ENCODE measurements around the gene ARHGEF7.

The ARHGEF7 gene

DNA sequence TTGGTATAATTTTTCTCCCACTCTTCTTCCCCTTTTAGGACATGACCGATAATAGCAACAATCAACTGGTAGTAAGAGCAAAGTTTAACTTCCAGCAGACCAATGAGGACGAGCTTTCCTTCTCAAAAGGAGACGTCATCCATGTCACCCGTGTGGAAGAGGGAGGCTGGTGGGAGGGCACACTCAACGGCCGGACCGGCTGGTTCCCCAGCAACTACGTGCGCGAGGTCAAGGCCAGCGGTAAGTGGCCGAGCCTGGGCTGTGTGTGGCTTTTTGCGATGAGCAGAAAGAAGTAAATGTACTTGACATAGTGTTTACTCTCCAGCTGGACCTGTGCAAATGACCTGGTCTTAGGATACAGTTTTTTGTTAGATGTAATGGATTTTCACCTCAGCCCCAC lies 102.5 kb downstream of the ARHGEF7 start:
- peaks cover 3% of the 10 kb centered on the region for H3K79me1 ChIP-seq (ENCODE audit: low read length)
- DNase-seq: no peak
- H3K4me1 ChIP-seq (ENCODE audit: control insufficient read depth in 1 of 2, insufficient read depth in 2 of 2, low read length in 2 of 2): peaks cover 10 to 13% of the 10 kb centered on the region in 2 experiments
- H2AFZ ChIP-seq (ENCODE audit: insufficient read depth, low read length, poor library complexity): no peak overlapping the region
- no CpG with 5 or more reads among the region's 13 CpGs for WGBS (ENCODE audit: extremely low coverage, insufficient coverage, insufficient read length)
- H3K18ac ChIP-seq (ENCODE audit: low read length): no peak overlapping the region
- H2AK5ac ChIP-seq (ENCODE audit: low read length): no peak overlapping the region
- H4K8ac ChIP-seq (ENCODE audit: low read depth, low read length): no peak overlapping the region
- no peak overlapping the region for H3K23ac ChIP-seq (ENCODE audit: low read length)
- no peak overlapping the region for H4K91ac ChIP-seq (ENCODE audit: low read depth, low read length)
- no peaks in the 10 kb centered on the region for H3K27me3 ChIP-seq (ENCODE audit: insufficient read depth, low read length)
- no peak overlapping the region for H3K14ac ChIP-seq (ENCODE audit: low read length)
- no peak overlapping the region for H3K4me2 ChIP-seq (ENCODE audit: low read length)
- no peak overlapping the region for H2BK120ac ChIP-seq (ENCODE audit: insufficient read depth, low read length, poor library complexity)
- no peak overlapping the region for H4K12ac ChIP-seq (ENCODE audit: low read depth, low read length)
- H3K9ac ChIP-seq (ENCODE audit: low read length): no peak overlapping the region
- no peak overlapping the region for H2BK12ac ChIP-seq (ENCODE audit: low read length)
- H3K9me3 ChIP-seq (ENCODE audit: insufficient read depth, low read depth, low read length): peaks cover 2% of the 10 kb centered on the region
- peaks cover 2% of the 10 kb centered on the region for H3K79me2 ChIP-seq (ENCODE audit: control insufficient read depth, insufficient read depth, low read length, poor library complexity)
- peaks cover 2 to 9% of the 10 kb centered on the region in 2 experiments for H3K36me3 ChIP-seq (ENCODE audit: control insufficient read depth in 1 of 2, insufficient read depth in 2 of 2, low read length in 2 of 2)
- H3K4me3 ChIP-seq (ENCODE audit: low read depth, low read length): no peak overlapping the region
- H3K4ac ChIP-seq (ENCODE audit: low read depth, low read length): no peak overlapping the region
- H2BK5ac ChIP-seq (ENCODE audit: low read depth, low read length, poor library complexity): no peak overlapping the region
- H3K27ac ChIP-seq (ENCODE audit: low read depth, low read length): no peak overlapping the region

GRCh38 chr13:111219280-111219679 lies 104.2 kb downstream of the ARHGEF7 start:
- Histone ChIP-seq H3K4me2 (ENCODE audit: low read length) (no peak overlapping the region), H3K79me1 (ENCODE audit: low read length) (no peaks in the 10 kb centered on the region), H3K9ac (ENCODE audit: low read length) (no peak overlapping the region), H2AK5ac (ENCODE audit: low read length) (no peak overlapping the region), H3K4me1 (ENCODE audit: control insufficient read depth in 1 of 2, insufficient read depth in 2 of 2, low read length in 2 of 2) (peaks cover 2 to 3% of the 10 kb centered on the region in 2 experiments), H3K14ac (ENCODE audit: low read length) (no peak overlapping the region), H2AFZ (ENCODE audit: insufficient read depth, low read length, poor library complexity) (no peak overlapping the region), H2BK5ac (ENCODE audit: low read depth, low read length, poor library complexity) (no peak overlapping the region), H3K9me3 (ENCODE audit: insufficient read depth, low read depth, low read length) (peaks cover 2% of the 10 kb centered on the region), H3K18ac (ENCODE audit: low read length) (no peak overlapping the region), H3K27ac (ENCODE audit: low read depth, low read length) (no peak overlapping the region), H3K23ac (ENCODE audit: low read length) (no peak overlapping the region), H3K27me3 (ENCODE audit: insufficient read depth, low read length) (no peaks in the 10 kb centered on the region), H3K36me3 (ENCODE audit: control insufficient read depth in 1 of 2, insufficient read depth in 2 of 2, low read length in 2 of 2) (peaks cover 2 to 9% of the 10 kb centered on the region in 2 experiments), H4K12ac (ENCODE audit: low read depth, low read length) (no peak overlapping the region), H3K79me2 (ENCODE audit: control insufficient read depth, insufficient read depth, low read length, poor library complexity) (peaks cover 2% of the 10 kb centered on the region), H2BK12ac (ENCODE audit: low read length) (no peak overlapping the region), H3K4me3 (ENCODE audit: low read depth, low read length) (no peak overlapping the region), H4K8ac (ENCODE audit: low read depth, low read length) (no peak overlapping the region), H4K91ac (ENCODE audit: low read depth, low read length) (no peak overlapping the region), H3K4ac (ENCODE audit: low read depth, low read length) (no peak overlapping the region), H2BK120ac (ENCODE audit: insufficient read depth, low read length, poor library complexity) (no peak overlapping the region)
- peak; percentile 83 to 87 for DNase-seq
- WGBS (ENCODE audit: extremely low coverage, insufficient coverage, insufficient read length): no CpG with 5 or more reads among the region's 4 CpGs

DNA sequence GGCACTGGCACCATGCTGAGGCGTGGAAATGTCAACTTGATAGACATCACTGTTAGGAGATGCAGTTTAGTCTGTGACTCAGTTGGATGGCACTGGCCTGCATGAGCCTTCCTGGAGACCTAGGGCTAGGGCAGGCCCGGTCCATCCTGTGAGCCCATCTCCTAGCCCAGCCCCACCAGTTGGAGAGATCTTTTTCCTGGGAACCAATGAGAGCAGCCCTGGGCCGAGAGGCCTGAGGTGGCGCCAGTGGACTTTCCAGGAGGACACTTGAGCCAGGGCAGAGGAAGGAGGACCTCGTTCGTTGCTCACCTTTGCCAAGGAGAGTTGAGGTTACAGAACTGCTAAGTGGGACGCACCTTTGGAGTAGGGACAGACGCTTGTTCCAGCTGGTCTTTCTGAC lies 104.8 kb downstream of the ARHGEF7 start:
- H3K4me2 ChIP-seq (ENCODE audit: low read length): no peak overlapping the region
- H4K91ac ChIP-seq (ENCODE audit: low read depth, low read length): no peak overlapping the region
- H3K79me2 ChIP-seq (ENCODE audit: control insufficient read depth, insufficient read depth, low read length, poor library complexity): peaks cover 2% of the 10 kb centered on the region
- no peak overlapping the region for H3K9ac ChIP-seq (ENCODE audit: low read length)
- DNase-seq: no peak
- no peak overlapping the region for H3K18ac ChIP-seq (ENCODE audit: low read length)
- no peak overlapping the region for H3K27ac ChIP-seq (ENCODE audit: low read depth, low read length)
- H4K12ac ChIP-seq (ENCODE audit: low read depth, low read length): no peak overlapping the region
- no peak overlapping the region for H2BK120ac ChIP-seq (ENCODE audit: insufficient read depth, low read length, poor library complexity)
- no peak overlapping the region for H2AK5ac ChIP-seq (ENCODE audit: low read length)
- no peak overlapping the region for H3K4ac ChIP-seq (ENCODE audit: low read depth, low read length)
- no CpG with 5 or more reads among the region's 8 CpGs for WGBS (ENCODE audit: extremely low coverage, insufficient coverage, insufficient read length)
- H3K27me3 ChIP-seq (ENCODE audit: insufficient read depth, low read length): no peaks in the 10 kb centered on the region
- peaks cover 2% of the 10 kb centered on the region for H3K9me3 ChIP-seq (ENCODE audit: insufficient read depth, low read depth, low read length)
- no peak overlapping the region for H4K8ac ChIP-seq (ENCODE audit: low read depth, low read length)
- H3K23ac ChIP-seq (ENCODE audit: low read length): no peak overlapping the region
- H2BK5ac ChIP-seq (ENCODE audit: low read depth, low read length, poor library complexity): no peak overlapping the region
- no peak overlapping the region for H2BK12ac ChIP-seq (ENCODE audit: low read length)
- no peak overlapping the region for H3K4me3 ChIP-seq (ENCODE audit: low read depth, low read length)
- H3K79me1 ChIP-seq (ENCODE audit: low read length): no peaks in the 10 kb centered on the region
- H3K14ac ChIP-seq (ENCODE audit: low read length): no peak overlapping the region
- H3K4me1 ChIP-seq (ENCODE audit: control insufficient read depth in 1 of 2, insufficient read depth in 2 of 2, low read length in 2 of 2): no peaks in the 10 kb centered on the region
- H3K36me3 ChIP-seq (ENCODE audit: control insufficient read depth in 1 of 2, insufficient read depth in 2 of 2, low read length in 2 of 2): peaks cover 2 to 9% of the 10 kb centered on the region in 2 experiments
- no peak overlapping the region for H2AFZ ChIP-seq (ENCODE audit: insufficient read depth, low read length, poor library complexity)

GRCh38 chr13:111225166-111225565 lies 110.1 kb downstream of the ARHGEF7 start:
- H3K4me2 ChIP-seq (ENCODE audit: low read length): no peak overlapping the region
- no CpG with 5 or more reads among the region's 6 CpGs for WGBS (ENCODE audit: extremely low coverage, insufficient coverage, insufficient read length)
- H3K9me3 ChIP-seq (ENCODE audit: insufficient read depth, low read depth, low read length): peaks cover 2% of the 10 kb centered on the region
- H2AFZ ChIP-seq (ENCODE audit: insufficient read depth, low read length, poor library complexity): no peak overlapping the region
- H2BK120ac ChIP-seq (ENCODE audit: insufficient read depth, low read length, poor library complexity): no peak overlapping the region
- no peak overlapping the region for H2BK12ac ChIP-seq (ENCODE audit: low read length)
- no peak overlapping the region for H3K23ac ChIP-seq (ENCODE audit: low read length)
- H4K12ac ChIP-seq (ENCODE audit: low read depth, low read length): no peak overlapping the region
- no peaks in the 10 kb centered on the region for H3K79me1 ChIP-seq (ENCODE audit: low read length)
- peaks cover 9 to 13% of the 10 kb centered on the region in 2 experiments for H3K36me3 ChIP-seq (ENCODE audit: control insufficient read depth in 1 of 2, insufficient read depth in 2 of 2, low read length in 2 of 2)
- no peak overlapping the region for H4K8ac ChIP-seq (ENCODE audit: low read depth, low read length)
- no peaks in the 10 kb centered on the region for H3K27me3 ChIP-seq (ENCODE audit: insufficient read depth, low read length)
- H4K91ac ChIP-seq (ENCODE audit: low read depth, low read length): no peak overlapping the region
- H2BK5ac ChIP-seq (ENCODE audit: low read depth, low read length, poor library complexity): no peak overlapping the region
- no peak overlapping the region for H3K18ac ChIP-seq (ENCODE audit: low read length)
- no peaks in the 10 kb centered on the region for H3K79me2 ChIP-seq (ENCODE audit: control insufficient read depth, insufficient read depth, low read length, poor library complexity)
- H3K14ac ChIP-seq (ENCODE audit: low read length): no peak overlapping the region
- H3K4me3 ChIP-seq (ENCODE audit: low read depth, low read length): no peak overlapping the region
- H3K9ac ChIP-seq (ENCODE audit: low read length): no peak overlapping the region
- H3K4me1 ChIP-seq (ENCODE audit: control insufficient read depth in 1 of 2, insufficient read depth in 2 of 2, low read length in 2 of 2): no peaks in the 10 kb centered on the region
- H2AK5ac ChIP-seq (ENCODE audit: low read length): no peak overlapping the region
- no peak for DNase-seq
- H3K27ac ChIP-seq (ENCODE audit: low read depth, low read length): no peak overlapping the region
- no peak overlapping the region for H3K4ac ChIP-seq (ENCODE audit: low read depth, low read length)

All from trophoblast cell (in vitro differentiated cells and primary cell).